Uterus (tissue), 4 donors: ENCODE data around the gene GRM5. TPM values are rescaled to one million over a fixed set of nuclear protein-coding genes. Genes with fewer than 3 reads are reported as not detected.
A peak's percentile ranks its signal among the peaks of the same experiment; 100 is the strongest.

Experiments used
- DNase-seq, 2 donors: peaks; one replicate each; pipeline ENCODE4 v3.0.0-alpha.2; 2019 to 2020
- H3K27ac ChIP-seq, 2 donors: fragments of 200-600 bp; sonication (generic); 1 replicate in 1 of 2; 2 replicates in 1 of 2; pipeline ENCODE4 v1.5.1; 2016 to 2018
- H3K27me3 ChIP-seq, 2 donors: fragments of 200-600 bp; sonication (generic); one replicate each; pipeline ENCODE4 v1.5.1; 2018 to 2019; ENCODE audit warnings: control low read depth in 1 of 2
- H3K36me3 ChIP-seq, 2 donors: fragments of 200-600 bp; sonication (generic); one replicate each; pipeline ENCODE4 v1.5.1; 2019; ENCODE audit warnings: control low read depth in 1 of 2
- H3K4me1 ChIP-seq, 2 donors: fragments of 200-600 bp; sonication (generic); one replicate each; pipeline ENCODE4 v1.5.1; 2018 to 2019; ENCODE audit warnings: control low read depth in 1 of 2
- H3K4me3 ChIP-seq, 2 donors: fragments of 200-600 bp; sonication (generic); 1 replicate in 1 of 2; 2 replicates in 1 of 2; pipeline ENCODE4 v1.5.1; 2018 to 2019; ENCODE audit warnings: mild to moderate bottlenecking in 1 of 2
- H3K9me3 ChIP-seq, 2 donors: fragments of 200-600 bp; sonication (generic); one replicate each; pipeline ENCODE4 v1.5.1; 2019; ENCODE audit warnings: control low read depth in 1 of 2
- POLR2A ChIP-seq, 2 donors: fragments of 450-650 bp; IDR thresholded peaks; one replicate each; pipeline ENCODE4 v1.6.1; 2016; ENCODE audit warnings: antibody characterized with exemption in 2 of 2, mild to moderate bottlenecking in 1 of 2, moderate library complexity in 1 of 2
- intact Hi-C: fragments of 100-400 bp; cut with DNase I; formaldehyde crosslinking; loops from one replicate; pipeline ENCODE4 v1.15.1; 2023; ENCODE audit warnings: low total_unique reads
- total RNA-seq, 4 donors: library from RNA; depleted of rRNA in 3 of 4; stranded (reverse); fragments of >200 nt in 3 of 4; gene quantifications; one replicate each; pipeline versions ENCODE4 v1.1.0 to v1.2.4, GENCODE V29; 2014 to 2023
- TF ChIP-seq, protein P1 (sequence below), 4 experiments: fragments of 200-600 bp in 2 of 4; fragments of 450-650 bp in 2 of 4; sonication (generic) in 2 of 4; IDR thresholded peaks; one replicate each; pipeline ENCODE4 v1.5.1; 2016 to 2019; ENCODE audit warnings: antibody characterized with exemption in 4 of 4, mild to moderate bottlenecking in 2 of 4, moderate library complexity in 1 of 4
- donor health status: DM: yes; HTN: yes; CAD: no.

GRM5 gene
- total RNA-seq, 4 donors from 2014 or later: under 0.01 to 2.2 TPM; not detected in 2

DNA sequence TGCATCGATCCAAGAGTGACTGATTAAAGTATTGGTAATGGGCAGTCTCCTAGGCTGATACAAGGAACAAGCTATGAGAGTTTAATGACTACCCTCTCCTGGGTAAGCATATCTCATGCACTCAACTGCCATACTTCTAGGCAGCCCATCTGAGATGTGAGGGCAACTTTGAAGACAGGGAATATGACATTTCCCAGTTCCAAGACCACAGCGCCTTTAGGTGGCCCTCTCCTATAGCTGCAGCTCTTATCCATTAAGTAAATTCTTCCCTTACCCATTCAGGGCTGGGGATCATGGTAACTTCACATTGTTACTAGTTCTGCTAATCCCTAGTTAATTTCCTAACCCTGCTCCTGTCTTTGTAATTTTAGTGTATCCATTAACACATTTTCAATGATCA, 570.9 kb downstream of the GRM5 start:
- Histone ChIP-seq H3K4me3 (no peak overlapping the region), H3K36me3 (no peaks in the 10 kb centered on the region), H3K9me3 (no peaks in the 10 kb centered on the region), H3K27me3 (no peaks in the 10 kb centered on the region), H3K4me1 (no peaks in the 10 kb centered on the region), H3K27ac (no peak overlapping the region)
- DNase-seq: no peak
- TF ChIP-seq POLR2A (IDR thresholded peaks at IDR 0.05): no peak
- TF ChIP-seq, protein P1, sequence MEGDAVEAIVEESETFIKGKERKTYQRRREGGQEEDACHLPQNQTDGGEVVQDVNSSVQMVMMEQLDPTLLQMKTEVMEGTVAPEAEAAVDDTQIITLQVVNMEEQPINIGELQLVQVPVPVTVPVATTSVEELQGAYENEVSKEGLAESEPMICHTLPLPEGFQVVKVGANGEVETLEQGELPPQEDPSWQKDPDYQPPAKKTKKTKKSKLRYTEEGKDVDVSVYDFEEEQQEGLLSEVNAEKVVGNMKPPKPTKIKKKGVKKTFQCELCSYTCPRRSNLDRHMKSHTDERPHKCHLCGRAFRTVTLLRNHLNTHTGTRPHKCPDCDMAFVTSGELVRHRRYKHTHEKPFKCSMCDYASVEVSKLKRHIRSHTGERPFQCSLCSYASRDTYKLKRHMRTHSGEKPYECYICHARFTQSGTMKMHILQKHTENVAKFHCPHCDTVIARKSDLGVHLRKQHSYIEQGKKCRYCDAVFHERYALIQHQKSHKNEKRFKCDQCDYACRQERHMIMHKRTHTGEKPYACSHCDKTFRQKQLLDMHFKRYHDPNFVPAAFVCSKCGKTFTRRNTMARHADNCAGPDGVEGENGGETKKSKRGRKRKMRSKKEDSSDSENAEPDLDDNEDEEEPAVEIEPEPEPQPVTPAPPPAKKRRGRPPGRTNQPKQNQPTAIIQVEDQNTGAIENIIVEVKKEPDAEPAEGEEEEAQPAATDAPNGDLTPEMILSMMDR (IDR thresholded peaks at IDR 0.05): no peak
- intact Hi-C loops: no loop called here

DNA sequence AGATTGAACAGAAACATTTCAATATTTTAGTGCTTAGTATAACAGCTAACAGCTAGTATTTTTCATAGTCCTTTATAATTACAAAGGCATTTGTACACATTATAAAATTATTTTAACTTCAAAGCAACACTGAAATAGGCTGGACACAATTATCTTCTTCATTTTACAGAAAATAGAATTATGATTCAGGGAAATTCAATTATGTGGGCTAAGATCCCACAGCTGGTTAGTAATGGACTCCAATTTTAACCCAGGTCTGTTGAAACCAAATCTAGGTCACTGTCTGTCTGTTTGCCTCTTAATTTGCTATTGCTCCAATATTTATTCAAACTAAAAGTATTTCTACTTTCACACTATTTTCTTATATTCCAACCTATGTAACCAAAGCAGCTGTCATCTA, 574.1 kb downstream of the GRM5 start:
- no peaks in the 10 kb centered on the region for H3K9me3 ChIP-seq
- no peaks in the 10 kb centered on the region for H3K27me3 ChIP-seq
- no peak overlapping the region for H3K27ac ChIP-seq
- DNase-seq: no peak
- no peaks in the 10 kb centered on the region for H3K4me1 ChIP-seq
- TF ChIP-seq POLR2A (IDR thresholded peaks at IDR 0.05): no peak
- TF ChIP-seq, protein P1 (IDR thresholded peaks at IDR 0.05): no peak
- intact Hi-C loops: no loop called here
- no peaks in the 10 kb centered on the region for H3K36me3 ChIP-seq
- H3K4me3 ChIP-seq: no peak overlapping the region

DNA sequence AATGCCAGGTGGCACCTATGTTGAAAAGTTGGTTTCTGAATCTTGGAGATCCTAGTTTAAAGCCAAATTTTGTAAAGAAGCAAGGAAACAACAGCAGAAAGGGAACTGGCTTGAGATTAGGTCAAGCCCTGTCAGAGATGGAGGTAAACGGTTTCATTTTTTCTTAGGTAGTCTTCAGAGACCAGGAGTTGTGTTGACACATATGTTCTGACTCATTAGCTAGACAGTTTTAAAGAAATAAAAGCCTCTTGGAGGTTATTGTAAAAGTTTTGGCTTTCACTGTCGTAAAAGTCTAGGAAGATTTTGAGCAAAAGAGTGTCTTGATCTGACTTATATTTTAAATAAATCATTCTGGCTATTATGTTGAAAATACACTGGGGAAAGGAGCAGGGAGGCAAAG, 576.8 kb downstream of the GRM5 start:
- intact Hi-C loops: no loop called here
- H3K27ac ChIP-seq: no peak overlapping the region
- TF ChIP-seq, protein P1 (IDR thresholded peaks at IDR 0.05): no peak
- TF ChIP-seq POLR2A (IDR thresholded peaks at IDR 0.05): no peak
- H3K4me1 ChIP-seq: no peaks in the 10 kb centered on the region
- H3K4me3 ChIP-seq: no peak overlapping the region
- no peaks in the 10 kb centered on the region for H3K36me3 ChIP-seq
- H3K9me3 ChIP-seq: no peaks in the 10 kb centered on the region
- no peaks in the 10 kb centered on the region for H3K27me3 ChIP-seq
- DNase-seq: no peak

DNA sequence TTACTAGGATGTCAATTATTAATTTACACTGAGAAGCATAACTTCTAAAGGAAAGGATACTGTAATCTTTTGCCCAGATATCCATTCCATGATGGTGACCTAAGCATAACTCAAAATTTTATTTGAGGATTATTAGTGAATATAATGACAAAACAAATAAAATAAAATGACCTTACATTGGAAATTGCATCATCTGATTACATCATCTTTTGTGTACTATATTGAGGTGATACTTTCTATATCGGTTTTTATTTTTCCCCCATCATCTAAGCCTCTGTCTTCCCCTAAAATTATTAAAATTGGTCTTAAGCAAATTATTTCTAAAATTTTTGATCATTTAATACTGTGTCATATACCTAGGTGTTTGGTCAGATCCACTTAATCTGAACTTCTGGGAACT, 578.1 kb downstream of the GRM5 start:
- Histone ChIP-seq H3K4me3 (no peak overlapping the region), H3K27me3 (no peaks in the 10 kb centered on the region), H3K9me3 (no peaks in the 10 kb centered on the region), H3K27ac (no peak overlapping the region), H3K36me3 (no peaks in the 10 kb centered on the region), H3K4me1 (no peaks in the 10 kb centered on the region)
- intact Hi-C loops: no loop called here
- TF ChIP-seq POLR2A (IDR thresholded peaks at IDR 0.05): no peak
- TF ChIP-seq, protein P1 (IDR thresholded peaks at IDR 0.05): no peak
- no peak for DNase-seq

DNA sequence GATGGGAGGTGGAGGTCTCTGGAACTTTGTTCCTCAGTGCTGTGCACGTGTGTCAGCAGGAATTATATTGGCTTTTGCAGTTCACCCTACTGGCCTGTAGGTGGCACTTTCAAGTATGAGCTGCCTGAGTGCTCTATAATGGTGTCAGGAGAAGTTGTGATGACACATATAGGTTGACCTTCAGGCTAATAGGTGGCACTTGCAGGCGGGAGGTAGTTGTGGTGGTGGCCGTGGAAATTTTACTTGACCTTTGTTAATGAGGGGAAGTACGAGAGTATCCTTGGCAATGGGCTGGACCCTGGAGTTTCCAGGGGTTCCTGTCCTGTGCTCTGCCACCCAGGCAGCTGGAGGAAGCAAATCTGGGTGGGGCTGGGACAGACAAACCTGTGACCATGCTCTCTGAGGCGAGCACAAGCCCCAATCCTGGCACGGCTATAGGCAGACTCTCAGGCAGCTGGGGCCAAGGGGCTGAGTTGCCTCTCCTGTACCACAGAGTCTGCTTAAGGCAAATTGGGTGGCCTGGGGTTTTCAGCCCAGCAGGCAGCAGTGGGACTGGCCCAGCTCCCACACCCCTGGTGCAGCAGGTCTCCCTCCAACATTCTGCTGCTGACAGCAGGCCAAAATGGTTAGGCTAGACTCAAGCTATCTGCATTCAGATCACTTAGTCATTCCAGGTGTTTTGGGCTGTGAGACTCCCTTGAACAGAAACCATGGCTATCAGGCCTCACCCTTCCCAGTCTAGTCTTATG, 580.7 kb downstream of the GRM5 start:
- intact Hi-C loops: no loop called here
- H3K36me3 ChIP-seq: no peaks in the 10 kb centered on the region
- TF ChIP-seq, protein P1 (IDR thresholded peaks at IDR 0.05): peak in 2 of 4 experiments; percentile 26 to 31
- TF ChIP-seq POLR2A (IDR thresholded peaks at IDR 0.05): no peak
- H3K27me3 ChIP-seq: no peaks in the 10 kb centered on the region
- no peak for DNase-seq
- H3K27ac ChIP-seq: no peak overlapping the region
- H3K9me3 ChIP-seq: no peaks in the 10 kb centered on the region
- peaks cover 0 to 4% of the 10 kb centered on the region in 2 donors for H3K4me1 ChIP-seq
- H3K4me3 ChIP-seq: no peak overlapping the region
